Measurements from ENCODE around the gene RELN.

The RELN gene

GRCh38 chr7:103640031-103640779 lies 349.3 kb downstream of the RELN start:
- H3K4me3 ChIP-seq (ENCODE audit: insufficient read depth, low read depth, low read length), result no peak overlapping the region
- no peaks in the 10 kb centered on the region for H3K27me3 ChIP-seq (ENCODE audit: control insufficient read depth, insufficient read depth, low read length, poor library complexity, severe bottlenecking)
- no peak overlapping the region for H3K27ac ChIP-seq (ENCODE audit: insufficient read depth, low read depth, low read length, poor library complexity, severe bottlenecking)
- no peaks in the 10 kb centered on the region for H3K36me3 ChIP-seq (ENCODE audit: control insufficient read depth, insufficient read depth, low read length)
- no peaks in the 10 kb centered on the region for H3K4me1 ChIP-seq (ENCODE audit: control insufficient read depth, insufficient read depth, low read length)
- no peaks in the 10 kb centered on the region for H3K9me3 ChIP-seq (ENCODE audit: control insufficient read depth, low read length)
- 78 to 80% methylated on average over 2 to 4 of the region's 5 CpGs for WGBS, 2 experiments

- Histone ChIP-seq H3K9me3 (ENCODE audit: control insufficient read depth, low read length) (no peaks in the 10 kb centered on the region), H3K27ac (ENCODE audit: insufficient read depth, low read depth, low read length, poor library complexity, severe bottlenecking) (no peak overlapping the region)
- WGBS, 2 experiments, result 79 to 86% methylated on average over 2 to 3 of the region's 3 CpGs
Measured at GRCh38 chr7:103637726-103638125, 351.7 kb downstream of the RELN start.

GRCh38 chr7:103637094-103637493 lies 352.4 kb downstream of the RELN start:
- H3K27ac ChIP-seq (ENCODE audit: insufficient read depth, low read depth, low read length, poor library complexity, severe bottlenecking), result no peak overlapping the region
- no peaks in the 10 kb centered on the region for H3K27me3 ChIP-seq (ENCODE audit: control insufficient read depth, insufficient read depth, low read length, poor library complexity, severe bottlenecking)
- H3K4me1 ChIP-seq (ENCODE audit: control insufficient read depth, insufficient read depth, low read length), result no peaks in the 10 kb centered on the region
- H3K36me3 ChIP-seq (ENCODE audit: control insufficient read depth, insufficient read depth, low read length), result no peaks in the 10 kb centered on the region
- H3K9me3 ChIP-seq (ENCODE audit: control insufficient read depth, low read length), result no peaks in the 10 kb centered on the region
- 63% methylated on average over 1 of the region's 1 CpG; no CpG with 5 or more reads in 1 of the 2 experiments for WGBS, 2 experiments
- H3K4me3 ChIP-seq (ENCODE audit: insufficient read depth, low read depth, low read length), result no peak overlapping the region

More at GRCh38 chr7:103637726-103638125, 351.7 kb downstream of the RELN start:
- no peak overlapping the region for H3K4me3 ChIP-seq (ENCODE audit: insufficient read depth, low read depth, low read length)
- no peaks in the 10 kb centered on the region for H3K27me3 ChIP-seq (ENCODE audit: control insufficient read depth, insufficient read depth, low read length, poor library complexity, severe bottlenecking)
- no peaks in the 10 kb centered on the region for H3K4me1 ChIP-seq (ENCODE audit: control insufficient read depth, insufficient read depth, low read length)
- no peaks in the 10 kb centered on the region for H3K36me3 ChIP-seq (ENCODE audit: control insufficient read depth, insufficient read depth, low read length)

- no peaks in the 10 kb centered on the region for H3K36me3 ChIP-seq (ENCODE audit: control insufficient read depth, insufficient read depth, low read length)
- no peak overlapping the region for H3K4me3 ChIP-seq (ENCODE audit: insufficient read depth, low read depth, low read length)
- H3K4me1 ChIP-seq (ENCODE audit: control insufficient read depth, insufficient read depth, low read length), result no peaks in the 10 kb centered on the region
- WGBS, 2 experiments, result 71 to 77% methylated on average over 3 to 5 of the region's 5 CpGs
- H3K27me3 ChIP-seq (ENCODE audit: control insufficient read depth, insufficient read depth, low read length, poor library complexity, severe bottlenecking), result no peaks in the 10 kb centered on the region
- no peaks in the 10 kb centered on the region for H3K9me3 ChIP-seq (ENCODE audit: control insufficient read depth, low read length)
- no peak overlapping the region for H3K27ac ChIP-seq (ENCODE audit: insufficient read depth, low read depth, low read length, poor library complexity, severe bottlenecking)
Measured at GRCh38 chr7:103636153-103636552, 353.3 kb downstream of the RELN start.

- no peak overlapping the region for H3K4me3 ChIP-seq (ENCODE audit: insufficient read depth, low read depth, low read length)
- H3K36me3 ChIP-seq (ENCODE audit: control insufficient read depth, insufficient read depth, low read length), result no peaks in the 10 kb centered on the region
- no peak overlapping the region for H3K27ac ChIP-seq (ENCODE audit: insufficient read depth, low read depth, low read length, poor library complexity, severe bottlenecking)
- H3K27me3 ChIP-seq (ENCODE audit: control insufficient read depth, insufficient read depth, low read length, poor library complexity, severe bottlenecking), result no peaks in the 10 kb centered on the region
- 100% methylated on average over 1 of the region's 1 CpG; no CpG with 5 or more reads in 1 of the 2 experiments for WGBS, 2 experiments
- H3K4me1 ChIP-seq (ENCODE audit: control insufficient read depth, insufficient read depth, low read length), result no peaks in the 10 kb centered on the region
- H3K9me3 ChIP-seq (ENCODE audit: control insufficient read depth, low read length), result no peaks in the 10 kb centered on the region
Measured at GRCh38 chr7:103632972-103633371, 356.5 kb downstream of the RELN start.

- H3K27ac ChIP-seq (ENCODE audit: insufficient read depth, low read depth, low read length, poor library complexity, severe bottlenecking), result no peak overlapping the region
- H3K36me3 ChIP-seq (ENCODE audit: control insufficient read depth, insufficient read depth, low read length), result no peaks in the 10 kb centered on the region
- H3K4me1 ChIP-seq (ENCODE audit: control insufficient read depth, insufficient read depth, low read length), result no peaks in the 10 kb centered on the region
- 77 to 80% methylated on average over 5 of the region's 5 CpGs for WGBS, 2 experiments
- no peaks in the 10 kb centered on the region for H3K9me3 ChIP-seq (ENCODE audit: control insufficient read depth, low read length)
- no peak overlapping the region for H3K4me3 ChIP-seq (ENCODE audit: insufficient read depth, low read depth, low read length)
- no peaks in the 10 kb centered on the region for H3K27me3 ChIP-seq (ENCODE audit: control insufficient read depth, insufficient read depth, low read length, poor library complexity, severe bottlenecking)
Measured at GRCh38 chr7:103632005-103632639, 357.3 kb downstream of the RELN start.

- H3K27ac ChIP-seq (ENCODE audit: insufficient read depth, low read depth, low read length, poor library complexity, severe bottlenecking), result no peak overlapping the region
- 94 to 98% methylated on average over 2 of the region's 2 CpGs for WGBS, 2 experiments
- H3K4me3 ChIP-seq (ENCODE audit: insufficient read depth, low read depth, low read length), result no peak overlapping the region
- H3K36me3 ChIP-seq (ENCODE audit: control insufficient read depth, insufficient read depth, low read length), result no peaks in the 10 kb centered on the region
- H3K27me3 ChIP-seq (ENCODE audit: control insufficient read depth, insufficient read depth, low read length, poor library complexity, severe bottlenecking), result no peaks in the 10 kb centered on the region
- no peaks in the 10 kb centered on the region for H3K9me3 ChIP-seq (ENCODE audit: control insufficient read depth, low read length)
- no peaks in the 10 kb centered on the region for H3K4me1 ChIP-seq (ENCODE audit: control insufficient read depth, insufficient read depth, low read length)
Measured at GRCh38 chr7:103630318-103630717, 359.1 kb downstream of the RELN start.

GRCh38 chr7:103628742-103629141 lies 360.7 kb downstream of the RELN start:
- 87 to 93% methylated on average over 2 of the region's 2 CpGs for WGBS, 2 experiments

GRCh38 chr7:103626776-103627175 lies 362.7 kb downstream of the RELN start:
- H3K36me3 ChIP-seq (ENCODE audit: control insufficient read depth, insufficient read depth, low read length), result no peaks in the 10 kb centered on the region
- no peak overlapping the region for H3K4me3 ChIP-seq (ENCODE audit: insufficient read depth, low read depth, low read length)
- no peaks in the 10 kb centered on the region for H3K4me1 ChIP-seq (ENCODE audit: control insufficient read depth, insufficient read depth, low read length)
- H3K27ac ChIP-seq (ENCODE audit: insufficient read depth, low read depth, low read length, poor library complexity, severe bottlenecking), result no peak overlapping the region
- no peaks in the 10 kb centered on the region for H3K27me3 ChIP-seq (ENCODE audit: control insufficient read depth, insufficient read depth, low read length, poor library complexity, severe bottlenecking)
- H3K9me3 ChIP-seq (ENCODE audit: control insufficient read depth, low read length), result no peaks in the 10 kb centered on the region
- WGBS, 2 experiments, result 80 to 95% methylated on average over 1 of the region's 1 CpG

More at GRCh38 chr7:103628742-103629141, 360.7 kb downstream of the RELN start:
- Histone ChIP-seq H3K4me3 (ENCODE audit: insufficient read depth, low read depth, low read length) (no peak overlapping the region), H3K4me1 (ENCODE audit: control insufficient read depth, insufficient read depth, low read length) (no peaks in the 10 kb centered on the region), H3K27ac (ENCODE audit: insufficient read depth, low read depth, low read length, poor library complexity, severe bottlenecking) (no peak overlapping the region), H3K27me3 (ENCODE audit: control insufficient read depth, insufficient read depth, low read length, poor library complexity, severe bottlenecking) (no peaks in the 10 kb centered on the region), H3K36me3 (ENCODE audit: control insufficient read depth, insufficient read depth, low read length) (no peaks in the 10 kb centered on the region), H3K9me3 (ENCODE audit: control insufficient read depth, low read length) (no peaks in the 10 kb centered on the region)

- no peaks in the 10 kb centered on the region for H3K4me1 ChIP-seq (ENCODE audit: control insufficient read depth, insufficient read depth, low read length)
- no peaks in the 10 kb centered on the region for H3K27me3 ChIP-seq (ENCODE audit: control insufficient read depth, insufficient read depth, low read length, poor library complexity, severe bottlenecking)
- no peak overlapping the region for H3K4me3 ChIP-seq (ENCODE audit: insufficient read depth, low read depth, low read length)
- no peak overlapping the region for H3K27ac ChIP-seq (ENCODE audit: insufficient read depth, low read depth, low read length, poor library complexity, severe bottlenecking)
- H3K36me3 ChIP-seq (ENCODE audit: control insufficient read depth, insufficient read depth, low read length), result no peaks in the 10 kb centered on the region
- no peaks in the 10 kb centered on the region for H3K9me3 ChIP-seq (ENCODE audit: control insufficient read depth, low read length)
Measured at GRCh38 chr7:103622274-103622673, 367.2 kb downstream of the RELN start.
